Dendritic cell treated with granulocyte-macrophage colony-stimulating factor and Interleukin-4, amounts not matched to agents 40 ng/mL and 50 ng/mL, for 4 days (primary cell): Measurements from ENCODE around the gene RAB5B.
"Not testable (repeated sequence)": the region's sequence is repeated elsewhere in the genome, so short reads cannot be mapped to it uniquely, and the experiment has no call there.

ENCODE experiments used
- H3K27ac Mint-ChIP-seq: one replicate; pipeline ENCODE4 v1.8.0; 2022; ENCODE audit warnings: mild to moderate bottlenecking, mixed read lengths
- H3K27me3 Mint-ChIP-seq: one replicate; pipeline ENCODE4 v1.8.0; 2022; ENCODE audit warnings: mild to moderate bottlenecking, mixed read lengths
- H3K36me3 Mint-ChIP-seq: one replicate; pipeline ENCODE4 v1.8.0; 2022; ENCODE audit warnings: low read depth, mixed read lengths
- H3K4me1 Mint-ChIP-seq: one replicate; pipeline ENCODE4 v1.8.0; 2022; ENCODE audit warnings: low read depth, mixed read lengths
- H3K4me3 Mint-ChIP-seq: one replicate; pipeline ENCODE4 v1.8.0; 2022; ENCODE audit warnings: mild to moderate bottlenecking, moderate library complexity, mixed read lengths
- H3K9me3 Mint-ChIP-seq: one replicate; pipeline ENCODE4 v1.8.0; 2022; ENCODE audit warnings: mixed read lengths
- intact Hi-C: fragments of 100-400 bp; cut with micrococcal nuclease; formaldehyde crosslinking; loops from one replicate; pipeline ENCODE4 v1.15.0; 2022

RAB5B gene

GRCh38 chr12:55963760-55964159 lies 10.1 kb upstream of the RAB5B start:
- Mint-ChIP-seq H3K27ac (no peak overlapping the region), H3K27me3 (no peaks in the 10 kb centered on the region), H3K4me1 (peaks cover 29% of the 10 kb centered on the region), H3K36me3 (peaks cover 10% of the 10 kb centered on the region), H3K9me3 (no peaks in the 10 kb centered on the region), H3K4me3 (no peak overlapping the region)
- intact Hi-C loops: no loop called here

GRCh38 chr12:55965240-55965639 lies 8.6 kb upstream of the RAB5B start:
- H3K27ac Mint-ChIP-seq: peak overlapping the region; percentile 12
- H3K36me3 Mint-ChIP-seq: peaks cover 10% of the 10 kb centered on the region
- intact Hi-C loops: no loop called here
- peaks cover 29% of the 10 kb centered on the region for H3K4me1 Mint-ChIP-seq
- no peak overlapping the region for H3K4me3 Mint-ChIP-seq
- no peaks in the 10 kb centered on the region for H3K27me3 Mint-ChIP-seq
- no peaks in the 10 kb centered on the region for H3K9me3 Mint-ChIP-seq

- no peaks in the 10 kb centered on the region for H3K27me3 Mint-ChIP-seq
- H3K4me3 Mint-ChIP-seq: peak within 1 kb of the TSS; percentile 86
- intact Hi-C loops: no loop called here
- peak within 1 kb of the TSS; percentile 80 for H3K27ac Mint-ChIP-seq
- H3K36me3 Mint-ChIP-seq: peaks cover 16% of the 10 kb centered on the region
- H3K9me3 Mint-ChIP-seq: no peaks in the 10 kb centered on the region
- H3K4me1 Mint-ChIP-seq: peaks cover 31% of the 10 kb centered on the region
Measured at GRCh38 chr12:55965941-55966407, 7.9 kb upstream of the RAB5B start, which contains the start of gene PMEL. Gene PMEL, minus strand, starts transcription at chr12:55966042. Its CDS starts 31 bp downstream, at chr12:55966011.

GRCh38 chr12:55966408-55967281 lies 7.2 kb upstream of the RAB5B start, which contains the start of gene CDK2:
Gene CDK2, plus strand, starts transcription at chr12:55966830. Its CDS starts 179 bp downstream, at chr12:55967009.
- H3K36me3 Mint-ChIP-seq: peaks cover 23% of the 10 kb centered on the region
- no peaks in the 10 kb centered on the region for H3K27me3 Mint-ChIP-seq
- intact Hi-C loops: no loop called here
- H3K9me3 Mint-ChIP-seq: no peaks in the 10 kb centered on the region
- H3K4me1 Mint-ChIP-seq: peaks cover 37% of the 10 kb centered on the region
- H3K27ac Mint-ChIP-seq: peak within 1 kb of the TSS; percentile 80
- H3K4me3 Mint-ChIP-seq: peak within 1 kb of the TSS; percentile 86

GRCh38 chr12:55969356-55969755 lies 4.5 kb upstream of the RAB5B start:
- intact Hi-C loops: no loop called here
- no peak overlapping the region for H3K27ac Mint-ChIP-seq
- H3K9me3 Mint-ChIP-seq: no peaks in the 10 kb centered on the region

GRCh38 chr12:55970775-55971174 lies 3.1 kb upstream of the RAB5B start:
- peak overlapping the region; percentile 6 for H3K27ac Mint-ChIP-seq
- intact Hi-C loops: no loop called here
- H3K4me3 Mint-ChIP-seq: no peak overlapping the region

More at GRCh38 chr12:55969356-55969755, 4.5 kb upstream of the RAB5B start:
- H3K27me3 Mint-ChIP-seq: no peaks in the 10 kb centered on the region
- H3K4me1 Mint-ChIP-seq: peaks cover 37% of the 10 kb centered on the region
- peaks cover 23% of the 10 kb centered on the region for H3K36me3 Mint-ChIP-seq
- no peak overlapping the region for H3K4me3 Mint-ChIP-seq

GRCh38 chr12:55972042-55972441 lies 1.8 kb upstream of the RAB5B start:
- H3K27me3 Mint-ChIP-seq: no peaks in the 10 kb centered on the region
- H3K4me1 Mint-ChIP-seq: peaks cover 30% of the 10 kb centered on the region
- no peak overlapping the region for H3K4me3 Mint-ChIP-seq
- no peaks in the 10 kb centered on the region for H3K9me3 Mint-ChIP-seq
- peaks cover 24% of the 10 kb centered on the region for H3K36me3 Mint-ChIP-seq
- intact Hi-C loops: no loop called here
- no peak overlapping the region for H3K27ac Mint-ChIP-seq

More at GRCh38 chr12:55970775-55971174, 3.1 kb upstream of the RAB5B start:
- H3K27me3 Mint-ChIP-seq: no peaks in the 10 kb centered on the region
- H3K9me3 Mint-ChIP-seq: no peaks in the 10 kb centered on the region
- H3K4me1 Mint-ChIP-seq: peaks cover 32% of the 10 kb centered on the region
- H3K36me3 Mint-ChIP-seq: peaks cover 23% of the 10 kb centered on the region

GRCh38 chr12:55972456-55972855 lies 1.4 kb upstream of the RAB5B start:
- H3K36me3 Mint-ChIP-seq: peaks cover 26% of the 10 kb centered on the region
- no peak overlapping the region for H3K27ac Mint-ChIP-seq
- intact Hi-C loops: no loop called here
- peaks cover 30% of the 10 kb centered on the region for H3K4me1 Mint-ChIP-seq
- H3K27me3 Mint-ChIP-seq: no peaks in the 10 kb centered on the region
- H3K9me3 Mint-ChIP-seq: no peaks in the 10 kb centered on the region
- H3K4me3 Mint-ChIP-seq: no peak overlapping the region

- peaks cover 31% of the 10 kb centered on the region for H3K36me3 Mint-ChIP-seq
- intact Hi-C loops: no loop called here
- H3K4me1 Mint-ChIP-seq: peaks cover 30% of the 10 kb centered on the region
Measured at GRCh38 chr12:55972911-55973598, 823 bp upstream of the RAB5B start.

GRCh38 chr12:55974308-55974730 lies 441 bp downstream of the RAB5B start:
- Mint-ChIP-seq H3K27me3 (no peaks in the 10 kb centered on the region), H3K4me1 (peaks cover 34% of the 10 kb centered on the region), H3K36me3 (peaks cover 43% of the 10 kb centered on the region), H3K27ac (no peak overlapping the region), H3K9me3 (no peaks in the 10 kb centered on the region), H3K4me3 (no peak overlapping the region)
- intact Hi-C loops: no loop called here

More at GRCh38 chr12:55972911-55973598, 823 bp upstream of the RAB5B start:
- no peak overlapping the region for H3K27ac Mint-ChIP-seq
- H3K27me3 Mint-ChIP-seq: no peaks in the 10 kb centered on the region
- H3K4me3 Mint-ChIP-seq: no peak overlapping the region
- no peaks in the 10 kb centered on the region for H3K9me3 Mint-ChIP-seq

GRCh38 chr12:55978393-55978792 lies 4.5 kb downstream of the RAB5B start:
- Mint-ChIP-seq H3K27ac (peak overlapping the region; percentile 38), H3K4me3 (no peak overlapping the region)
- intact Hi-C loops: no loop called here

GRCh38 chr12:55979069-55979468 lies 5.2 kb downstream of the RAB5B start:
- intact Hi-C loops: no loop called here
- Mint-ChIP-seq H3K4me3 (no peak overlapping the region), H3K4me1 (peaks cover 57% of the 10 kb centered on the region), H3K36me3 (peaks cover 63% of the 10 kb centered on the region), H3K9me3 (no peaks in the 10 kb centered on the region), H3K27ac (no peak overlapping the region), H3K27me3 (no peaks in the 10 kb centered on the region)

More at GRCh38 chr12:55978393-55978792, 4.5 kb downstream of the RAB5B start:
- H3K4me1 Mint-ChIP-seq: peaks cover 50% of the 10 kb centered on the region
- no peaks in the 10 kb centered on the region for H3K27me3 Mint-ChIP-seq
- H3K9me3 Mint-ChIP-seq: no peaks in the 10 kb centered on the region
- H3K36me3 Mint-ChIP-seq: peaks cover 56% of the 10 kb centered on the region

- H3K4me1 Mint-ChIP-seq: peaks cover 55% of the 10 kb centered on the region
- H3K27me3 Mint-ChIP-seq, H3K9me3 Mint-ChIP-seq, H3K4me3 Mint-ChIP-seq, H3K27ac Mint-ChIP-seq, intact Hi-C loops: not testable (repeated sequence)
- peaks cover 79% of the 10 kb centered on the region for H3K36me3 Mint-ChIP-seq
Measured at GRCh38 chr12:55981882-55982281, 8.0 kb downstream of the RAB5B start.
